Subcutaneous abdominal adipose tissue (tissue), 5 donors: ENCODE results near the gene TMTC1.

Experiments used
- H3K27ac ChIP-seq: one replicate; pipeline ENCODE4 v1.7.0; 2013; ENCODE audit warnings: low read depth, mild to moderate bottlenecking, inconsistent platforms, low read length, moderate library complexity
- H3K27me3 ChIP-seq, 5 donors: one replicate each; pipeline ENCODE4 v1.7.0; 2013; ENCODE audit warnings: low read length in 5 of 5, inconsistent platforms in 1 of 5; ENCODE audit not compliant: control insufficient read depth in 5 of 5, insufficient read depth in 4 of 5
- H3K36me3 ChIP-seq, 5 donors: one replicate each; pipeline ENCODE4 v1.7.0; 2013; ENCODE audit warnings: low read length in 5 of 5; ENCODE audit not compliant: control insufficient read depth in 5 of 5, insufficient read depth in 5 of 5
- H3K4me1 ChIP-seq, 5 donors: one replicate each; pipeline ENCODE4 v1.7.0; 2013; ENCODE audit warnings: low read length in 5 of 5, mild to moderate bottlenecking in 3 of 5, moderate library complexity in 1 of 5; ENCODE audit not compliant: control insufficient read depth in 5 of 5, insufficient read depth in 5 of 5
- H3K4me3 ChIP-seq, 5 donors: one replicate each; pipeline ENCODE4 v1.7.0; 2013; ENCODE audit warnings: low read length in 5 of 5, low read depth in 1 of 5
- H3K9ac ChIP-seq, 5 donors: one replicate each; pipeline ENCODE4 v1.7.0; 2013; ENCODE audit warnings: low read length in 5 of 5, mild to moderate bottlenecking in 4 of 5, moderate library complexity in 3 of 5
- H3K9me3 ChIP-seq, 5 donors: one replicate each; pipeline ENCODE4 v1.7.0; 2013; ENCODE audit warnings: low read length in 5 of 5; ENCODE audit not compliant: control insufficient read depth in 5 of 5
- donor health status: healthy.
- donor health status: healthy.
- donor health status: healthy.
- donor health status: healthy.
- donor health status: healthy.

TMTC1 gene

GRCh38 chr12:29703528-29703927, 80.2 kb downstream of the TMTC1 start:
- peaks cover 0 to 25% (median 16%) of the 10 kb centered on the region in 5 donors for H3K4me1 ChIP-seq
- H3K9me3 ChIP-seq, result no peaks in the 10 kb centered on the region
- no peak overlapping the region for H3K27ac ChIP-seq
- no peak overlapping the region for H3K9ac ChIP-seq
- no peaks in the 10 kb centered on the region for H3K36me3 ChIP-seq
- H3K27me3 ChIP-seq, result no peaks in the 10 kb centered on the region
- no peak overlapping the region for H3K4me3 ChIP-seq

- H3K36me3 ChIP-seq, result no peaks in the 10 kb centered on the region
- H3K27me3 ChIP-seq, result no peaks in the 10 kb centered on the region
- H3K27ac ChIP-seq, result no peak overlapping the region
- no peak overlapping the region for H3K4me3 ChIP-seq
- H3K4me1 ChIP-seq, result peaks cover 0 to 20% (median 16%) of the 10 kb centered on the region in 5 donors
- H3K9me3 ChIP-seq, result no peaks in the 10 kb centered on the region
- H3K9ac ChIP-seq, result no peak overlapping the region
Measured at GRCh38 chr12:29702972-29703371, 80.8 kb downstream of the TMTC1 start.

GRCh38 chr12:29702222-29702621, 81.5 kb downstream of the TMTC1 start:
- no peak overlapping the region for H3K4me3 ChIP-seq
- no peaks in the 10 kb centered on the region for H3K9me3 ChIP-seq
- H3K27ac ChIP-seq, result no peak overlapping the region
- peaks cover 0 to 16% (median 12%) of the 10 kb centered on the region in 5 donors for H3K4me1 ChIP-seq
- no peaks in the 10 kb centered on the region for H3K36me3 ChIP-seq
- H3K9ac ChIP-seq, result no peak overlapping the region
- H3K27me3 ChIP-seq, result no peaks in the 10 kb centered on the region

GRCh38 chr12:29700761-29701481, 82.8 kb downstream of the TMTC1 start:
- Histone ChIP-seq H3K9ac (no peak overlapping the region), H3K4me1 (peaks cover 0 to 16% (median 8%) of the 10 kb centered on the region in 5 donors), H3K27me3 (no peaks in the 10 kb centered on the region), H3K27ac (peak overlapping the region; percentile 9), H3K36me3 (peaks cover 0 to 3% (median 0%) of the 10 kb centered on the region in 5 donors), H3K9me3 (no peaks in the 10 kb centered on the region), H3K4me3 (no peak overlapping the region)

- H3K36me3 ChIP-seq, result peaks cover 0 to 3% (median 0%) of the 10 kb centered on the region in 5 donors
- no peaks in the 10 kb centered on the region for H3K9me3 ChIP-seq
Measured at GRCh38 chr12:29698756-29699155, 85.0 kb downstream of the TMTC1 start.

GRCh38 chr12:29695800-29696199, 87.9 kb downstream of the TMTC1 start:
- Histone ChIP-seq H3K9ac (no peak overlapping the region), H3K36me3 (peaks cover 0 to 3% (median 0%) of the 10 kb centered on the region in 5 donors), H3K27me3 (no peaks in the 10 kb centered on the region), H3K4me1 (peaks cover 0 to 6% (median 0%) of the 10 kb centered on the region in 5 donors), H3K4me3 (no peak overlapping the region), H3K9me3 (no peaks in the 10 kb centered on the region), H3K27ac (no peak overlapping the region)

More at GRCh38 chr12:29698756-29699155, 85.0 kb downstream of the TMTC1 start:
- no peak overlapping the region for H3K4me3 ChIP-seq
- no peak overlapping the region for H3K9ac ChIP-seq
- H3K27me3 ChIP-seq, result no peaks in the 10 kb centered on the region
- no peak overlapping the region for H3K27ac ChIP-seq
- peaks cover 0 to 16% (median 8%) of the 10 kb centered on the region in 5 donors for H3K4me1 ChIP-seq

GRCh38 chr12:29695026-29695425, 88.7 kb downstream of the TMTC1 start:
- H3K4me1 ChIP-seq, result no peaks in the 10 kb centered on the region
- H3K9ac ChIP-seq, result no peak overlapping the region
- no peaks in the 10 kb centered on the region for H3K9me3 ChIP-seq
- peaks cover 0 to 3% (median 0%) of the 10 kb centered on the region in 5 donors for H3K36me3 ChIP-seq
- H3K27me3 ChIP-seq, result no peaks in the 10 kb centered on the region
- H3K27ac ChIP-seq, result no peak overlapping the region
- no peak overlapping the region for H3K4me3 ChIP-seq

GRCh38 chr12:29694002-29694401, 89.7 kb downstream of the TMTC1 start:
- no peaks in the 10 kb centered on the region for H3K9me3 ChIP-seq
- H3K4me1 ChIP-seq, result no peaks in the 10 kb centered on the region
- peaks cover 0 to 3% (median 0%) of the 10 kb centered on the region in 5 donors for H3K36me3 ChIP-seq
- H3K27me3 ChIP-seq, result no peaks in the 10 kb centered on the region
- H3K9ac ChIP-seq, result no peak overlapping the region
- H3K4me3 ChIP-seq, result no peak overlapping the region
- no peak overlapping the region for H3K27ac ChIP-seq

GRCh38 chr12:29692237-29692636, 91.5 kb downstream of the TMTC1 start:
- no peak overlapping the region for H3K9ac ChIP-seq
- no peaks in the 10 kb centered on the region for H3K4me1 ChIP-seq
- H3K4me3 ChIP-seq, result no peak overlapping the region
- H3K27ac ChIP-seq, result no peak overlapping the region
- H3K27me3 ChIP-seq, result no peaks in the 10 kb centered on the region
- peaks cover 0 to 3% (median 0%) of the 10 kb centered on the region in 5 donors for H3K36me3 ChIP-seq
- peaks cover 0 to 2% (median 0%) of the 10 kb centered on the region in 5 donors for H3K9me3 ChIP-seq

- Histone ChIP-seq H3K27ac (no peak overlapping the region), H3K4me1 (no peaks in the 10 kb centered on the region), H3K27me3 (no peaks in the 10 kb centered on the region), H3K9ac (no peak overlapping the region), H3K36me3 (peaks cover 0 to 2% (median 0%) of the 10 kb centered on the region in 5 donors), H3K9me3 (peaks cover 0 to 2% (median 0%) of the 10 kb centered on the region in 5 donors), H3K4me3 (no peak overlapping the region)
Measured at GRCh38 chr12:29691161-29691854, 92.4 kb downstream of the TMTC1 start.
